Cerebellar nuclear complex (tissue), 1 donor: Measurements from ENCODE around the gene TBC1D8.

Experiments
- DNase-seq, 2 experiments: peaks; one replicate each; lab custom pipeline; 2025; lab: John Stamatoyannopoulos, UW

Gene TBC1D8

GRCh38 chr2:100997509-100998234 lies 153.5 kb downstream of the TBC1D8 start:
- no peak for DNase-seq

- no peak for DNase-seq
These were observed 155.7 kb downstream of the TBC1D8 start for GRCh38 chr2:100995309-100996075.

GRCh38 chr2:100993294-100993693 lies 157.9 kb downstream of the TBC1D8 start:
- no peak for DNase-seq

- DNase-seq = no peak
These were observed 158.9 kb downstream of the TBC1D8 start for GRCh38 chr2:100992262-100992661.

- DNase-seq = no peak
These were observed 159.8 kb downstream of the TBC1D8 start for GRCh38 chr2:100991404-100991773.

- DNase-seq = no peak
These were observed 160.4 kb downstream of the TBC1D8 start for GRCh38 chr2:100990650-100991403.

- DNase-seq = no peak
These were observed 161.0 kb downstream of the TBC1D8 start for GRCh38 chr2:100990166-100990565.

GRCh38 chr2:100989666-100990065 lies 161.5 kb downstream of the TBC1D8 start:
- no peak for DNase-seq

GRCh38 chr2:100988630-100989417 lies 162.4 kb downstream of the TBC1D8 start:
- DNase-seq = no peak

- DNase-seq = no peak
These were observed 163.2 kb downstream of the TBC1D8 start for GRCh38 chr2:100987974-100988373.

- DNase-seq = no peak
These were observed 163.6 kb downstream of the TBC1D8 start for GRCh38 chr2:100987536-100987935.

- DNase-seq = no peak
These were observed 165.0 kb downstream of the TBC1D8 start for GRCh38 chr2:100986157-100986556.

GRCh38 chr2:100984892-100985307 lies 166.3 kb downstream of the TBC1D8 start:
- DNase-seq = peak in 1 of 2 experiments; percentile 6

GRCh38 chr2:100983684-100984310 lies 167.4 kb downstream of the TBC1D8 start:
- DNase-seq = no peak

- DNase-seq = no peak
These were observed 168.0 kb downstream of the TBC1D8 start for GRCh38 chr2:100983201-100983600.

- DNase-seq = no peak
These were observed 168.7 kb downstream of the TBC1D8 start for GRCh38 chr2:100982431-100982861.

- no peak for DNase-seq
These were observed 170.2 kb downstream of the TBC1D8 start for GRCh38 chr2:100981011-100981410.

GRCh38 chr2:100980046-100980445 lies 171.1 kb downstream of the TBC1D8 start:
- no peak for DNase-seq

- peak in 1 of 2 experiments; percentile 10 for DNase-seq
These were observed 172.5 kb downstream of the TBC1D8 start for GRCh38 chr2:100978582-100979191.

- DNase-seq = no peak
These were observed 173.7 kb downstream of the TBC1D8 start for GRCh38 chr2:100977511-100977910.
